DND-41 (cell line): ENCODE measurements around the gene SLC6A9.

Experiments used
- ATAC-seq: fragments of 200-7000 bp; cut with Tn5 transposase; 3 replicates; pipeline ENCODE4 v1.9.1; 2021; ENCODE audit warnings: low read depth; ENCODE audit not compliant: insufficient read depth
- DNase-seq: peaks from one replicate; pipeline ENCODE4 v3.0.0-alpha.2; 2020
- H2AFZ ChIP-seq: 2 replicates; pipeline ENCODE4 v1.6.0; 2012; ENCODE audit warnings: low read depth, low read length
- H3K27ac ChIP-seq: 2 replicates; pipeline ENCODE4 v1.5.1; 2012; ENCODE audit warnings: low read length, inconsistent platforms
- H3K27me3 ChIP-seq: fragments of 200-600 bp; sonication (generic); 2 replicates; pipeline ENCODE4 v1.6.0; 2012; ENCODE audit warnings: low read length, mild to moderate bottlenecking, inconsistent platforms; ENCODE audit not compliant: insufficient read depth, poor library complexity
- H3K36me3 ChIP-seq: 2 replicates; pipeline ENCODE4 v1.5.1; 2012; ENCODE audit warnings: low read length, inconsistent platforms; ENCODE audit not compliant: insufficient read depth
- H3K4me1 ChIP-seq: 2 replicates; pipeline ENCODE4 v1.5.1; 2012; ENCODE audit warnings: mild to moderate bottlenecking, low read length; ENCODE audit not compliant: insufficient read depth
- H3K4me2 ChIP-seq: 2 replicates; pipeline ENCODE4 v1.6.0; 2012; ENCODE audit warnings: mild to moderate bottlenecking, moderate library complexity, low read length, inconsistent platforms; ENCODE audit not compliant: insufficient read depth
- H3K4me3 ChIP-seq, 2 experiments: fragments of 200-600 bp in 1 of 2; shearing (Covaris generic) in 1 of 2; 2 replicates each; pipeline ENCODE4 v1.5.1; 2012 to 2016; ENCODE audit warnings: inconsistent platforms in 2 of 2, low read length in 2 of 2, mild to moderate bottlenecking in 2 of 2, low read depth in 1 of 2, moderate library complexity in 1 of 2
- H3K79me2 ChIP-seq: 2 replicates; pipeline ENCODE4 v1.6.0; 2012; ENCODE audit warnings: low read length, inconsistent platforms; ENCODE audit not compliant: insufficient read depth
- H3K9ac ChIP-seq: 2 replicates; pipeline ENCODE4 v1.6.0; 2012; ENCODE audit warnings: low read depth, mild to moderate bottlenecking, inconsistent platforms, low read length, moderate library complexity
- H3K9me3 ChIP-seq: 2 replicates; pipeline ENCODE4 v1.5.1; 2012; ENCODE audit warnings: low read length, moderate library complexity, mild to moderate bottlenecking, inconsistent platforms; ENCODE audit not compliant: insufficient read depth, severe bottlenecking
- H4K20me1 ChIP-seq: 2 replicates; pipeline ENCODE4 v1.6.0; 2012; ENCODE audit warnings: low read length; ENCODE audit not compliant: insufficient read depth
- CTCF ChIP-seq: IDR thresholded peaks from 2 replicates; pipeline ENCODE4 v1.5.1; 2012; ENCODE audit warnings: borderline replicate concordance, low read length, moderate library complexity, mild to moderate bottlenecking; ENCODE audit not compliant: poor library complexity, severe bottlenecking; ENCODE audit errors: extremely low read depth
- EZH2 ChIP-seq: IDR thresholded peaks from 3 replicates; pipeline ENCODE4 v1.6.1; 2012; ENCODE audit warnings: borderline replicate concordance, low read depth, mild to moderate bottlenecking, moderate library complexity, low read length, inconsistent platforms; ENCODE audit not compliant: severe bottlenecking

The SLC6A9 gene

GRCh38 chr1:43985984-43986595 is 45.2 kb downstream of the SLC6A9 start:
- no peaks in the 10 kb centered on the region for H3K36me3 ChIP-seq
- H4K20me1 ChIP-seq, result no peaks in the 10 kb centered on the region
- ATAC-seq (no peak), DNase-seq (no peak)
- no peak overlapping the region for H3K4me3 ChIP-seq
- H3K27me3 ChIP-seq, result peaks cover 8% of the 10 kb centered on the region
- H3K4me2 ChIP-seq, result no peak overlapping the region
- no peaks in the 10 kb centered on the region for H3K79me2 ChIP-seq
- peaks cover 3% of the 10 kb centered on the region for H3K4me1 ChIP-seq
- H3K9me3 ChIP-seq, result no peaks in the 10 kb centered on the region
- no peak overlapping the region for H3K27ac ChIP-seq
- no peak overlapping the region for H3K9ac ChIP-seq
- TF ChIP-seq CTCF, result no peak
- TF ChIP-seq EZH2, result no peak
- no peak overlapping the region for H2AFZ ChIP-seq

GRCh38 chr1:43984855-43985254 is 46.4 kb downstream of the SLC6A9 start:
- H3K9ac ChIP-seq, result no peak overlapping the region

GRCh38 chr1:43983253-43983899 is 47.9 kb downstream of the SLC6A9 start:
- H3K27ac ChIP-seq, result no peak overlapping the region
- H3K4me2 ChIP-seq, result no peak overlapping the region
- no peaks in the 10 kb centered on the region for H3K79me2 ChIP-seq
- H4K20me1 ChIP-seq, result peaks cover 3% of the 10 kb centered on the region; the same call in 1 of the 2 replicates
- no peak for ATAC-seq
- H2AFZ ChIP-seq, result no peak overlapping the region
- peaks cover 10% of the 10 kb centered on the region for H3K4me1 ChIP-seq
- H3K9me3 ChIP-seq, result no peaks in the 10 kb centered on the region
- H3K9ac ChIP-seq, result no peak overlapping the region
- peaks cover 1% of the 10 kb centered on the region for H3K36me3 ChIP-seq
- TF ChIP-seq CTCF, result no peak
- no peak for TF ChIP-seq EZH2
- H3K4me3 ChIP-seq, result no peak overlapping the region
- H3K27me3 ChIP-seq, result peaks cover 11% of the 10 kb centered on the region
- DNase-seq, result no peak

More at GRCh38 chr1:43984855-43985254, 46.4 kb downstream of the SLC6A9 start:
- no peak for DNase-seq
- TF ChIP-seq EZH2, result no peak
- no peak for TF ChIP-seq CTCF
- no peaks in the 10 kb centered on the region for H4K20me1 ChIP-seq
- no peak for ATAC-seq
- peaks cover 11% of the 10 kb centered on the region for H3K27me3 ChIP-seq
- no peak overlapping the region for H3K4me3 ChIP-seq
- peaks cover 1% of the 10 kb centered on the region; the same call in 1 of the 2 replicates for H3K4me1 ChIP-seq
- H3K9me3 ChIP-seq, result no peaks in the 10 kb centered on the region
- H3K4me2 ChIP-seq, result no peak overlapping the region
- H3K27ac ChIP-seq, result no peak overlapping the region
- no peaks in the 10 kb centered on the region for H3K79me2 ChIP-seq
- no peak overlapping the region for H2AFZ ChIP-seq
- no peaks in the 10 kb centered on the region for H3K36me3 ChIP-seq
